HG02973 (cell line): Measurements from ENCODE around the gene ATL1.
"Not testable (repeated sequence)": the region's sequence is repeated elsewhere in the genome, so short reads cannot be mapped to it uniquely, and the experiment has no call there.

Experiments used
- ATAC-seq: cut with Tn5 transposase; IDR thresholded peaks from one replicate; pipeline ENCODE4 v1.9.1; 2021; ENCODE audit warnings: moderate library complexity; ENCODE audit not compliant: unreplicated experiment

Gene ATL1

GRCh38 chr14:50600849-50601248, 40.9 kb downstream of the ATL1 start:
- ATAC-seq, result no peak

DNA sequence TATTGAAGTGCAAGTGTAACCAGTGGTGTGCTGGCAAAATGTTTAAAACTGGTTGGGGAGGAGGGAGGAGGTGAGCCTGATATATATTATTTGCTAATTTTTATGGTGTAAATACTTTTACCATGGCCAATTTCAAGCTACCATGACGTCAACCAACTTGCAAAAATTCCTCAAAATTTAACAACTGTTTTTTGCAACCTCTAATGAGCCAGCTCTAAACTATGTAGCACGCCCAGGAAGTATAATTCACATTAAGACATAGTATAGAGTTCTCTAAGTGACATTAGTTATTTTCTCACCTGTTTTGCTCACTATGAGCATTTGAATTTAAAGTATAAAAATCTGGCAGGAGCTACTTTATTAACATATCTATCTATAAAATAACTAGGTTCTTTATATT, 41.4 kb downstream of the ATL1 start:
- ATAC-seq, result no peak

GRCh38 chr14:50602035-50602434, 42.1 kb downstream of the ATL1 start:
- ATAC-seq, result no peak

GRCh38 chr14:50603565-50603964, 43.6 kb downstream of the ATL1 start:
- no peak for ATAC-seq

DNA sequence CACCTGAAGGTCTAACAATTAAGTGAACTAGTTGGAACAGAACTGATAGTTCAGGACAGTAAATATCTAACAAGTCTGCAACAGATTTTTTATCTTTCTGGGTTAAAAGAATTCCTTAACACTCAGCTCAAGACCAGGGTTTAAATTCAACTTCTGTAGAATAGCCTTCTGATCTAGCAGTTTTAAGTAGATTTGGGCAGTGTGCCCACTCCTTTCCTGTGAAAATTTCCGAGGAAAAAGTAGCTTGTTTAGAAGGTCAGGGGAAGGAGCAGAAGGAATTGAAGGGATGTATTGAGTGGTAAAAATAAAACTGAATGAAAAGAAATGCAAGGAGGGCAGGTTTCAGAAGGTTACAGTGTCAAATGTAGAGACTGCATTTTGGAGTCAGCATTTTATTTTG, 45.8 kb downstream of the ATL1 start:
- no peak for ATAC-seq

- ATAC-seq, result no peak
These were observed 46.5 kb downstream of the ATL1 start for GRCh38 chr14:50606468-50606867.

GRCh38 chr14:50607181-50607580, 47.2 kb downstream of the ATL1 start:
- no peak for ATAC-seq

DNA sequence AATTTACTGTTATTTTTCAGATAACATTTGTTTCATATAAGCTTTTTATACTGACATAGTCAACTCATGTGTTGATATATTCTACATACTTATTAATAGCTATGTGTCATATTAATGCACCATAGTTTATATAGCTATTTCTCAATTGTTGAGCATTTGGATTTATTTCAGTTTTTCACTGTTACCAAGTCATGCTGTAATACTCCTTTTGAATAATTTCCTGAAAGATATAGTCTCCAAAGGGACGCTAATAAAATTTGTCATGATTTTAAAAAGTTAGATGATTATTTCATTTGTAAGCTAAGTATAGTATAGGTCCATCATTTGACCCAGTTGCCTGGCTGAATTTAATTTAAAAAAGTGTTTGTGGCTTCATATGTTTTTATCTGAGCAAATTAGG, 47.8 kb downstream of the ATL1 start:
- ATAC-seq, result no peak

DNA sequence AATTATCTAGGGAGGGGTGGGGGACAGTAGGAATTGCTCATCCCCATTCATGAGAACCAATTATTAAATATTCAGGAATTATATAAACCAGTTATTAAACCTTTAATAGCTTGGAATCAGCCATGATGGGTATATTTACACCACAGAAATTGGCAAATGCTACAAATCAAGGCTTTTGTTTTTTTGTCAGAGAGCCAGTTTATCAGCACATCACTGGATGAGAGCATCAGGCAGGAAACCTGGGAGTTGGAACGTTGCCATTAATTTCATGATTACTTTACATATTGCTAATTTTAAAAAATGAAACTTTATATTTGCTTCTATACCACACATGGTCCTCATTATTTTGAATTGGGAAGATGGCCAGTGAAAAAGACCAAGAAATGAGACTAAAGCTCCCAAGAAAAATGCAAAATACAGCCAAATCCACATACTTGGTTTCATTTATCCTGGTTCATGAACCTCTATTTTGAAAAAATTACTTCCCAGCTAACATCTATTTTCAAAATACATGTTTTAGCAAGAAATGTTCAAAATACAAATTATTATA, 48.4 kb downstream of the ATL1 start:
- ATAC-seq, result no peak

- no peak for ATAC-seq
These were observed 50.5 kb downstream of the ATL1 start for GRCh38 chr14:50610465-50610864.

GRCh38 chr14:50612806-50613205, 52.9 kb downstream of the ATL1 start:
- ATAC-seq, result no peak

DNA sequence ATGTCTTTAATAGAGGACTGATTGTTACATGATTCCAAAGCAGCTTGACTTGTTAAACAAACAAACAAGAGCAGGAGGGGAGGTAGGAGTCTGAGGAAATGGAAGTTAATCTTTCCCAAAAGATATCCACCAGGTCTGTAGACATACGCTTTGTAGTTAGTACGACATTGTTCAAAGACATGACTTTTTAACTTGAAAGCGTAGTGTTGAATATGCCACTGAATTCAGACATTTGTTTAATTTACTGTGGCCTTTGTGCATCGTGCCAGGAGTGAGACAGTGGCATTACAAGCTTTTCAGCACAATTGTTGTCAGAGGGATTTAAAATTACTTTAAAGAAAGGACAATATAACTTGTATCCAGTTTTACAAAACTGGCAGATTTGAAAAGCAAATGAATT, 55.1 kb downstream of the ATL1 start:
- ATAC-seq, result no peak

GRCh38 chr14:50615552-50615951, 55.6 kb downstream of the ATL1 start:
- no peak for ATAC-seq

- ATAC-seq, result no peak
These were observed 56.3 kb downstream of the ATL1 start for GRCh38 chr14:50616275-50616674.

DNA sequence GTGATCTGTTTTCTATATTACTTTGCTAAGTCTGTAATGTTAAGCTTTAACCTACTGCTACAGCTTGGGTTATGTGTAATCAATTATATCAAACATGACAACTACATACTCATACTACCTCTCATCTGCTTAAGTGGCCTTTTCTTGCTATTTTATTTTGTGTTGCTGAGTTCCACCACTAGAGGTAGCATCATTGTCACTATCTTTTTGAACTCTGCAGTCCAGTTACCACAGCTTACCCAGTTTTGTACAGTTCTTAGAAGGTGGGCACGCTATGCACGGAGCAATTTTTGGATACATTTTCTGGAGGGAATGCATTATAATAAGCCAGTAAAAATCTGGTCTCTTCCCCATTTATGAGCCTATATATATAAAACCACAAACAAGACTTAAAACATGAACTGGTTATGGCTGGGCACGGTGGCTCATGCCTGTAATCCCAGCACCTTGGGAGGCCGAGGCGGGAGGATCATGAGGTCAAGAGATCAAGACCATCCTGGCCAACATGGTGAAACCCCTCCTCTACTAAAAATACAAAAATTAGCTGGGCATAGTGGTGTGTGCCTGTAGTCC, 59.7 kb downstream of the ATL1 start:
- no peak for ATAC-seq

GRCh38 chr14:50620341-50620740, 60.4 kb downstream of the ATL1 start:
- no peak for ATAC-seq

DNA sequence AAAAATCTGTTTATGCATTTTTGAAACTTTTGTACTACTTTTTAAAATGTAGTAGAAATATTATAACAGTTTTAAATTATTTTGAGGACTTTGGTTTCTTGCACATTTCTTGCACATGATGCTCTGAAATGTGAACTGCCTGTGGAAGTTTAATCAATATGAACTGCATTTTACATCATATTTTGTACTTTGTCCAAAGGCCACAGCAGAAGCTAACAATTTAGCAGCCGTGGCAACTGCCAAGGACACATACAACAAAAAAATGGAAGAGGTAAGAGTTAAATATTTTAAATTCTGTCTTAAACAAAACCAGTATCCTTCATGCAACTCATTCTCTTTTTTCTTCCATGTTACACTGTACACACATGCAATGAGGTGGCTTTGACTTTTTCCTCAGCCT, 63.0 kb downstream of the ATL1 start:
- ATAC-seq, result no peak

GRCh38 chr14:50624447-50624846, 64.5 kb downstream of the ATL1 start:
- no peak for ATAC-seq

GRCh38 chr14:50624947-50625346, 65.0 kb downstream of the ATL1 start:
- not testable (repeated sequence) for ATAC-seq

DNA sequence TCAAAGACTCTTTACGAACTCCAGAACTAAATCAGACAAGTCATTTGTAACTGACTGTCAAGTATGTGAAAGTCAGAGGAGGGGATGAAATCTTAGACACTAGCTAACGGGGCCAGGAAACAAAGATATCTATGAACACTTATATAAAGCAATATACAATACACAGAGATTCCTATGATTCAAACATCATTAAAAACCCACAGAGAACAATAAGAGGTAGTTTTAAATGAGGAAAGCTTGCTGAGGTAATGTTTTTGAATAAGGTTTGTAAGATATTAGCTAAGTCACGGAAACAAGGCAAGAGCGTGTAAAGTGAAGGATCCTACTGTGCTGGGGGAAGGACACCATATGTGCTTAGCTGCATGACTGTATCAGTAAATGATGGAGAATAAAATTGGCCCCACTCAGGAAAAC, 71.5 kb downstream of the ATL1 start:
- no peak for ATAC-seq

DNA sequence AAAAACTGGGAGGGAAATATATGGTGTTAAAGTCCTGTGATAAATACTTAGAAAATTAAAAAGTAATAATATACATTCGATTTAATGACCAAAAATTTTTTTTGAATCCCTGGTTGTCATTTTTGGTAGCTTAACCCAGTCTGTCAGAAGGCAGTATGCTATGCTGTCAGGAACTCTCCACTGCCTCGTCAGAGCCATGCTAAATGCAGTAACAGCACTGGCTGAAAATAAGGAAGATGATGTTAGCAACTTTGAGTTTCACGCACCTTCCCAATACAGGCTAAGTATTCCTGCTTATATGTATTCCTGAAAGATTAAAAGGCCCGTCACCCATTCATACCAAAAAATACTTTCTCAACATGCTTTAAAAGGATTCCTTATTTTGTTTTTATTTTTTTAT, 74.0 kb downstream of the ATL1 start:
- ATAC-seq, result no peak

GRCh38 chr14:50635141-50635540, 75.2 kb downstream of the ATL1 start:
- ATAC-seq, result no peak

DNA sequence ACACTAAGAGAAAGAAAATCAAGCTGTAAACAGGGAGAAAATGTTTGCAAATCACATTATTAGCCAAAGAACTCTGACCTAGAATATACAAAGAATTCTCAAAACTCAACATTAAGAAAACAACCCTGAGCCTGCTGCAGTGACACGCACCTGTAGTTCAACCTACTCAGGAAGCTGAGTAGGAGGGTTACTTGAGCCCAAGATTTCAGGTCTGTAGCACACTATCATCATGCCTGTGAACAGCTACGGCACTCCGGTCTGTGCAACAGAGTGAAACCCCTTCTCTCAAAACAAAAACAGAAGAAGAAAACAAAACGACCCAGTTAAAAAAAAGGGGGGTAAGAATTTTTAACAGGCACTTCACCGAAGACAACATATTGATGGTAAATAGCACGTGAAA, 87.3 kb downstream of the ATL1 start:
- peak; percentile 91 for ATAC-seq
